Heart left ventricle (tissue), 16 donors: ENCODE results near the gene DDX42. TPM values are rescaled to one million over a fixed set of nuclear protein-coding genes. Genes with fewer than 3 reads are reported as not detected.
A peak's percentile ranks its signal among the peaks of the same experiment; 100 is the strongest.

ENCODE experiments used
- ATAC-seq, 4 donors: fragments of 200-7000 bp; cut with Tn5 transposase; one replicate each; pipeline ENCODE4 v1.9.1; 2020 to 2022; ENCODE audit warnings: moderate library complexity in 4 of 4, mild to moderate bottlenecking in 3 of 4, moderate number of reproducible peaks in 1 of 4
- DNase-seq, 5 donors: peaks; one replicate each; pipeline ENCODE4 v3.0.0-alpha.2; 2020
- H3K27ac ChIP-seq, 12 donors: fragments of 200-600 bp; sonication (generic) in 4 of 12; one replicate each; pipeline versions ENCODE4 v1.5.0 to v1.8.0; 2016 to 2022; ENCODE audit warnings: mild to moderate bottlenecking in 2 of 12
- H3K27me3 ChIP-seq, 9 donors: fragments of 200-600 bp; sonication (generic) in 2 of 9; one replicate each; pipeline versions ENCODE4 v1.5.1 to v1.8.0; 2016 to 2022; ENCODE audit warnings: mild to moderate bottlenecking in 3 of 9
- H3K36me3 ChIP-seq, 9 donors: fragments of 200-600 bp; sonication (generic) in 2 of 9; one replicate each; pipeline versions ENCODE4 v1.5.0 to v1.8.0; 2018 to 2022; ENCODE audit warnings: mild to moderate bottlenecking in 2 of 9
- H3K4me1 ChIP-seq, 12 donors: fragments of 200-600 bp; sonication (generic) in 4 of 12; one replicate each; pipeline versions ENCODE4 v1.5.0 to v1.8.0; 2016 to 2022; ENCODE audit warnings: mild to moderate bottlenecking in 3 of 12
- H3K4me3 ChIP-seq, 12 donors: fragments of 200-600 bp; sonication (generic) in 4 of 12; one replicate each; pipeline versions ENCODE4 v1.5.0 to v1.8.0; 2017 to 2022; ENCODE audit warnings: mild to moderate bottlenecking in 9 of 12, moderate library complexity in 4 of 12
- H3K9me3 ChIP-seq, 12 donors: fragments of 200-600 bp; sonication (generic) in 4 of 12; one replicate each; pipeline versions ENCODE4 v1.5.0 to v1.8.0; 2016 to 2022; ENCODE audit warnings: mild to moderate bottlenecking in 1 of 12
- CTCF ChIP-seq, 12 donors: fragments of 200-600 bp; sonication (generic) in 4 of 12; IDR thresholded peaks; one replicate each; pipeline versions ENCODE4 v1.5.0 to v1.8.0; 2018 to 2022; ENCODE audit warnings: antibody characterized with exemption in 12 of 12, mild to moderate bottlenecking in 5 of 12
- POLR2A ChIP-seq, 2 donors: fragments of 450-650 bp; IDR thresholded peaks; one replicate each; pipeline ENCODE4 v1.6.1; 2017; ENCODE audit warnings: antibody characterized with exemption in 2 of 2, mild to moderate bottlenecking in 2 of 2, moderate library complexity in 2 of 2
- WGBS, 4 donors: extraction: QIAGEN DNeasy Blood & Tissue Kit in 2 of 4; methylation state at CpG; one replicate each; pipeline versions ENCODE4 v1.1.5 to v1.1.7; 2013 to 2018; 5-methylcytosine and 5-hydroxymethylcytosine counted together
- intact Hi-C, 10 donors: fragments of 100-400 bp; cut with DNase I; formaldehyde crosslinking; loops; one replicate each; pipeline versions ENCODE4 v1.11.1 to v1.14.2; 2022
- polyA plus RNA-seq, 2 donors: library from polyadenylated mRNA; stranded (reverse); fragments of 200-250 nt; gene quantifications; one replicate each; pipeline ENCODE4 v1.2.3, GENCODE V29; 2013
- total RNA-seq, 9 donors: library from RNA; depleted of rRNA in 2 of 9; stranded (reverse); fragments of >200 nt in 2 of 9; fragmentation: NEBNext Ultra II Directional in 3 of 9; extraction: Animal tissue kit (Norgen Biotek cat#: 25700) in 3 of 9; gene quantifications; one replicate each; pipeline versions ENCODE4 v1.1.0 to v1.2.4, GENCODE V29; 2016 to 2023
- donor health status: ischemic (EF 13 %, LVEDD 7.1; RV severe dilation, severe dysfunction).
- donor health status: healthy with polysubstance abuse.
- donor health status: DM: no; HTN: yes; CAD: no.
- donor health status: DM: no; HTN: no; CAD: no.
- donor health status: ischemic (EF 25% LVEDD 6.9; RV normal size, moderate dysfunction).
- donor health status: ischemic (EF 25% LVEDD 5.7; RV mildly dilated, moderate dysfunction).
- donor health status: healthy.
- donor health status: DM: yes; HTN: yes; CAD: no.
- donor health status: ischemic (EF 35%, LVEDD 5.7; RV mildly dilated, moderate dysfunction).
- donor health status: nonischemic (EF 11% LVEDD 7.7; RV severe dilation, severe dysfunction).
- donor health status: DM: yes; HTN: yes; CAD: no.
- donor health status: PGD.
- donor health status: ischemic (EF 29% LVEDD 5.4; RV normal size, mild dysfunction).
- donor health status: nonischemic (EF 23%, LVEDD 6.1; RV moderate dilation, normal function).

Gene DDX42
- total and polyA plus RNA-seq, 11 donors: 30.1 to 75.0 (median 56.8) TPM

GRCh38 chr17:63762161-63763078 lies 11.6 kb upstream of the DDX42 start:
- Histone ChIP-seq H3K4me1 (peaks cover 0 to 42% (median 3%) of the 10 kb centered on the region in 12 donors), H3K27me3 (no peaks in the 10 kb centered on the region), H3K27ac (peak overlapping the region in 1 of 12 donors; percentile 47), H3K9me3 (no peaks in the 10 kb centered on the region), H3K4me3 (no peak overlapping the region), H3K36me3 (peaks cover 2 to 90% (median 81%) of the 10 kb centered on the region in 9 donors)
- intact Hi-C loops: no loop called here
- 79 to 85% (median 84%) methylated on average over 5 of the region's 5 CpGs for WGBS, 4 donors
- DNase-seq (no peak), ATAC-seq (no peak)
- TF ChIP-seq POLR2A (IDR thresholded peaks at IDR 0.05): no peak
- no peak for TF ChIP-seq CTCF (IDR thresholded peaks at IDR 0.05)

- Histone ChIP-seq H3K36me3 (peaks cover 2 to 87% (median 60%) of the 10 kb centered on the region in 9 donors), H3K27ac (no peak overlapping the region), H3K4me1 (peaks cover 0 to 51% (median 7%) of the 10 kb centered on the region in 12 donors), H3K27me3 (no peaks in the 10 kb centered on the region), H3K4me3 (no peak overlapping the region), H3K9me3 (no peaks in the 10 kb centered on the region)
- TF ChIP-seq POLR2A (IDR thresholded peaks at IDR 0.05) (no peak), CTCF (IDR thresholded peaks at IDR 0.05) (no peak)
- ATAC-seq (no peak), DNase-seq (no peak)
- 66 to 73% (median 68%) methylated on average over 4 of the region's 4 CpGs for WGBS, 4 donors
- intact Hi-C loops: no loop called here
These were observed 9.3 kb upstream of the DDX42 start for GRCh38 chr17:63764716-63765115.

GRCh38 chr17:63766754-63767153 lies 7.2 kb upstream of the DDX42 start:
- no peak for DNase-seq
- H3K27me3 ChIP-seq: no peaks in the 10 kb centered on the region
- intact Hi-C loops: no loop called here
- TF ChIP-seq CTCF (IDR thresholded peaks at IDR 0.05) (no peak), POLR2A (IDR thresholded peaks at IDR 0.05) (no peak)
- no peak overlapping the region for H3K4me3 ChIP-seq
- H3K9me3 ChIP-seq: no peaks in the 10 kb centered on the region
- peaks cover 0 to 60% (median 19%) of the 10 kb centered on the region in 12 donors for H3K4me1 ChIP-seq
- ATAC-seq: no peak
- peaks cover 2 to 72% (median 40%) of the 10 kb centered on the region in 9 donors for H3K36me3 ChIP-seq
- H3K27ac ChIP-seq: no peak overlapping the region

GRCh38 chr17:63768433-63768832 lies 5.5 kb upstream of the DDX42 start:
- WGBS, 4 donors: 73 to 88% (median 84%) methylated on average over 7 of the region's 7 CpGs
- Histone ChIP-seq H3K9me3 (no peaks in the 10 kb centered on the region), H3K36me3 (peaks cover 2 to 55% (median 23%) of the 10 kb centered on the region in 9 donors), H3K4me1 (peaks cover 0 to 60% (median 28%) of the 10 kb centered on the region in 12 donors), H3K4me3 (no peak overlapping the region), H3K27ac (no peak overlapping the region), H3K27me3 (no peaks in the 10 kb centered on the region)
- no peak for ATAC-seq
- TF ChIP-seq POLR2A (IDR thresholded peaks at IDR 0.05) (no peak), CTCF (IDR thresholded peaks at IDR 0.05) (no peak)
- DNase-seq: no peak
- intact Hi-C loops: no loop called here
